ENCODE data around the gene CAMK4. TPM values are rescaled to one million over a fixed set of nuclear protein-coding genes. Genes with fewer than 3 reads are reported as not detected.

CAMK4 gene
- total and polyA plus RNA-seq, 2 donors (not counting 1 experiment from before 2014, with no cell fraction given), result 0.83 to 5.9 TPM

DNA sequence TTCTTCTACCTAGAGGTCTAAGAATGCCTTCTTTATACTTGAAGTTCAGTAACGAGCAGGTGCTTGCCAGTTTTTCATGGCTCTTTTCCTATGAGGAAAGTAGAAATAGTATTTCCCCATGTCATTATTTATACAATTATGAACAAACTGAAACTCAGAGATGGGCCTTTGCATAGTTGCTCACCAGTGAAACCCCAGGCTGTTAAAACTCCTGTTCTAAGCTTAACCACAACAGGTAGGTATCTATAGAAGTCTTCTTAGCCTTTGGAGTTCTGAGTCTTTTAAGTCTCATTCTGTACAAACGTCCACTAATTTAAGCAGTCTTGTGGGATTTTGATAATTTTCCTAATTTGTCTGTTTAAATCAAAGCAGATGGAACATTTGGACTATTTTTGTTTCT is 198.1 kb downstream of the CAMK4 start:
- Histone ChIP-seq H3K9me3 (ENCODE audit: control insufficient read depth, insufficient read depth, low read depth, low read length) (no peaks in the 10 kb centered on the region), H3K4me3 (replicated peaks in 1 of 4; ENCODE audit: control extremely low read depth in 1 of 4, insufficient read depth in 1 of 4, low read depth in 3 of 4, low read length in 4 of 4) (no peak overlapping the region), H3K4me1 (ENCODE audit: control insufficient read depth, extremely low read depth, insufficient read depth, low read length) (no peaks in the 10 kb centered on the region), H2AFZ (ENCODE audit: low read length) (no peak overlapping the region), H4K20me1 (ENCODE audit: control insufficient read depth, extremely low read depth, insufficient read depth, low read length) (no peaks in the 10 kb centered on the region), H3K4me2 (ENCODE audit: extremely low read depth, insufficient read depth, low read length) (no peak overlapping the region), H3K27me3 (ENCODE audit: control insufficient read depth, insufficient read depth, low read length) (no peaks in the 10 kb centered on the region), H3K9ac (ENCODE audit: insufficient read depth, low read length) (no peak overlapping the region), H3K79me2 (ENCODE audit: control insufficient read depth, insufficient read depth, low read length) (no peaks in the 10 kb centered on the region), H3K36me3 (ENCODE audit: control insufficient read depth, insufficient read depth, low read length) (no peaks in the 10 kb centered on the region), H3K27ac (ENCODE audit: insufficient read depth, low read length) (no peak overlapping the region)
- TF ChIP-seq, protein P1, sequence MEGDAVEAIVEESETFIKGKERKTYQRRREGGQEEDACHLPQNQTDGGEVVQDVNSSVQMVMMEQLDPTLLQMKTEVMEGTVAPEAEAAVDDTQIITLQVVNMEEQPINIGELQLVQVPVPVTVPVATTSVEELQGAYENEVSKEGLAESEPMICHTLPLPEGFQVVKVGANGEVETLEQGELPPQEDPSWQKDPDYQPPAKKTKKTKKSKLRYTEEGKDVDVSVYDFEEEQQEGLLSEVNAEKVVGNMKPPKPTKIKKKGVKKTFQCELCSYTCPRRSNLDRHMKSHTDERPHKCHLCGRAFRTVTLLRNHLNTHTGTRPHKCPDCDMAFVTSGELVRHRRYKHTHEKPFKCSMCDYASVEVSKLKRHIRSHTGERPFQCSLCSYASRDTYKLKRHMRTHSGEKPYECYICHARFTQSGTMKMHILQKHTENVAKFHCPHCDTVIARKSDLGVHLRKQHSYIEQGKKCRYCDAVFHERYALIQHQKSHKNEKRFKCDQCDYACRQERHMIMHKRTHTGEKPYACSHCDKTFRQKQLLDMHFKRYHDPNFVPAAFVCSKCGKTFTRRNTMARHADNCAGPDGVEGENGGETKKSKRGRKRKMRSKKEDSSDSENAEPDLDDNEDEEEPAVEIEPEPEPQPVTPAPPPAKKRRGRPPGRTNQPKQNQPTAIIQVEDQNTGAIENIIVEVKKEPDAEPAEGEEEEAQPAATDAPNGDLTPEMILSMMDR (conservative IDR thresholded peaks at IDR 0.05 in 1 of 2, IDR thresholded peaks at IDR 0.05 in 1 of 2; ENCODE audit: low read depth in 1 of 2, low read length in 2 of 2), result no peak
- TF ChIP-seq EZH2 (IDR thresholded peaks at IDR 0.05; ENCODE audit: low read length, missing control alignments), result no peak
- DNase-seq (ENCODE audit: low read depth in 2 of 2), result no peak

DNA sequence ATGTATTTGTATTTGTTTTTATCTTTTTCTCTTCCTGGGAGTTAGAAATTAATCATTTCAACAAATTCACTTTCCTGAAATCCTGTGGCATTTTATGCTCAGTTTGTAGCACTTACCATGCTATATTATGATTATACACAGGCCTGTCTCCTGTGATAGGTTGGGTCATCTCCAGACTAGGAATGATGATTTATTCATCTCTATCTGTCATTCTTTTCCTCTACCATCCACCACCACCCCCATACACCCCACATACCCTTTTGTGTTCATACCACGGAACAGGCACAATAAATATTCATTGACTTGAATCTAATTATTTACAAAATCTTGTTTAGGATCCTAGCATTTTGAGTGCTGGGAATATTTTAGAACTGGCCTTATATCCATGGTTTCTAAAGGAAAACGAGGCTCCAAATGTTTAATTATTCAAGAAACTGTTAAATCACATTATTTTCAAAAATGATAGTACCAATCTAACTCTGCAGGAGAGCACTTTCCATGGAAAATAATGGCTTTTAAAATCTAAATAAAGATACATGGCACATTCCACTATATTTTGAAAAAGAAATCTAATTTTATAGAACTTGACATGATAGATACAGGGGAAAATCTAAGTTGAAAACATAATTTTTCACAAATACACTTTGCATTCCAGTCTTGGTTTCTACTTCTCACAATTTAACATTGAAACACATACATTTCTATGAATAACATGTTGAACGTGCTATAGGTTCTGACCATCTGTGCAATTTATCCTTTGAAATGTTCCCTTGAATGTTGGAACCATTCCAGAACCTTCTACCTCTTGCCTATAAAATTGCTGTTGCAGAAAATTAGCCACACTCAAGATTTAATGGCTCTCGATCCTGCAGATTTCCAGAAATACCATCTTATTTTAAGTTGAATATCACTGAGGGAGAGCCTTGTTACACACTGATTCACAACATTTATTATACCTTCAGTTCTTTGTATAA is 198.8 kb downstream of the CAMK4 start:
- no peak overlapping the region for H2AFZ ChIP-seq (ENCODE audit: low read length)
- no peak overlapping the region for H3K4me3 ChIP-seq (replicated peaks in 1 of 4; ENCODE audit: control extremely low read depth in 1 of 4, insufficient read depth in 1 of 4, low read depth in 3 of 4, low read length in 4 of 4)
- H3K27me3 ChIP-seq (ENCODE audit: control insufficient read depth, insufficient read depth, low read length), result no peaks in the 10 kb centered on the region
- H3K79me2 ChIP-seq (ENCODE audit: control insufficient read depth, insufficient read depth, low read length), result no peaks in the 10 kb centered on the region
- no peak overlapping the region for H3K27ac ChIP-seq (ENCODE audit: insufficient read depth, low read length)
- TF ChIP-seq, protein P1 (conservative IDR thresholded peaks at IDR 0.05 in 1 of 2, IDR thresholded peaks at IDR 0.05 in 1 of 2; ENCODE audit: low read depth in 1 of 2, low read length in 2 of 2), result no peak
- no peak for TF ChIP-seq EZH2 (IDR thresholded peaks at IDR 0.05; ENCODE audit: low read length, missing control alignments)
- no peak overlapping the region for H3K9ac ChIP-seq (ENCODE audit: insufficient read depth, low read length)
- no peak for DNase-seq (ENCODE audit: low read depth in 2 of 2)
- no peaks in the 10 kb centered on the region for H3K9me3 ChIP-seq (ENCODE audit: control insufficient read depth, insufficient read depth, low read depth, low read length)
- H3K36me3 ChIP-seq (ENCODE audit: control insufficient read depth, insufficient read depth, low read length), result no peaks in the 10 kb centered on the region
- H4K20me1 ChIP-seq (ENCODE audit: control insufficient read depth, extremely low read depth, insufficient read depth, low read length), result no peaks in the 10 kb centered on the region
- no peak overlapping the region for H3K4me2 ChIP-seq (ENCODE audit: extremely low read depth, insufficient read depth, low read length)
- no peaks in the 10 kb centered on the region for H3K4me1 ChIP-seq (ENCODE audit: control insufficient read depth, extremely low read depth, insufficient read depth, low read length)

DNA sequence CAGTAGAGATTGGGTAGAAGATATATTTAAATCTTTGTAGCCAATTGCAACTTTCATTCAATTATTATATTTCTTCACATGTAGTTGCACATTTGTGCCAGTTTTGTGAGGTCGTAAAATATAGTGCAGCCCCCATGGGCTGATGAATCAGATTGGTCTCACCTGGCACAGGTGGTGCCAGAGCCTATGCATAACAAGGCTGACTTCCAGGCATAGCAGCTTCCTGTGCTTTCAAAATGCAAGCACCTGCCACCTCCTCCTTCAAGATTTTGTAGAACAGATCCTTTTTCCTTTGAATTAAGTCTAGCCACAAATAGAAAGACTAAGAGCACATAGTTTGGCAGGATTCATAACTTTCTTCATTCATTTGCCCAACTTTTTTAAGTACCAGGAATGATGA is 201.0 kb downstream of the CAMK4 start:
- Histone ChIP-seq H3K4me3 (replicated peaks in 1 of 4; ENCODE audit: control extremely low read depth in 1 of 4, insufficient read depth in 1 of 4, low read depth in 3 of 4, low read length in 4 of 4) (no peak overlapping the region), H3K4me2 (ENCODE audit: extremely low read depth, insufficient read depth, low read length) (no peak overlapping the region), H3K36me3 (ENCODE audit: control insufficient read depth, insufficient read depth, low read length) (no peaks in the 10 kb centered on the region), H3K79me2 (ENCODE audit: control insufficient read depth, insufficient read depth, low read length) (no peaks in the 10 kb centered on the region), H2AFZ (ENCODE audit: low read length) (no peak overlapping the region), H3K27me3 (ENCODE audit: control insufficient read depth, insufficient read depth, low read length) (no peaks in the 10 kb centered on the region), H3K9me3 (ENCODE audit: control insufficient read depth, insufficient read depth, low read depth, low read length) (no peaks in the 10 kb centered on the region), H4K20me1 (ENCODE audit: control insufficient read depth, extremely low read depth, insufficient read depth, low read length) (no peaks in the 10 kb centered on the region), H3K9ac (ENCODE audit: insufficient read depth, low read length) (no peak overlapping the region), H3K4me1 (ENCODE audit: control insufficient read depth, extremely low read depth, insufficient read depth, low read length) (no peaks in the 10 kb centered on the region), H3K27ac (ENCODE audit: insufficient read depth, low read length) (no peak overlapping the region)
- no peak for DNase-seq (ENCODE audit: low read depth in 2 of 2)
- TF ChIP-seq EZH2 (IDR thresholded peaks at IDR 0.05; ENCODE audit: low read length, missing control alignments), result no peak
- TF ChIP-seq, protein P1 (conservative IDR thresholded peaks at IDR 0.05 in 1 of 2, IDR thresholded peaks at IDR 0.05 in 1 of 2; ENCODE audit: low read depth in 1 of 2, low read length in 2 of 2), result no peak

Data from fibroblast of lung (primary cell).